HEK293T (cell line): Measurements from ENCODE around the gene RBFOX1.

Experiments
- CTCF ChIA-PET: fragments of 350-600 bp; formaldehyde crosslinking; extraction: SDS; loops from one replicate; lab custom pipeline; 2021; ENCODE audit warnings: antibody characterized with exemption, inconsistent platforms; lab: Yijun Ruan, JAX
- POLR2A ChIA-PET: fragments of 350-600 bp; formaldehyde crosslinking; extraction: SDS; loops from one replicate; lab custom pipeline; 2020; ENCODE audit warnings: antibody characterized with exemption, inconsistent platforms; lab: Yijun Ruan, JAX
- DNase-seq: peaks from one replicate; pipeline ENCODE4 v3.0.0; 2012; ENCODE audit warnings: mixed read lengths; ENCODE audit errors: extremely low spot score
- ARNT ChIP-seq: fragments of 450-650 bp; IDR thresholded peaks from 2 replicates; pipeline ENCODE4 v1.6.1; 2017; ENCODE audit warnings: mild to moderate bottlenecking
- BHLHE40 ChIP-seq: fragments of 450-650 bp; IDR thresholded peaks from 2 replicates; pipeline ENCODE4 v1.6.1; 2016; ENCODE audit warnings: mild to moderate bottlenecking, moderate library complexity, borderline replicate concordance
- CTBP1 ChIP-seq: fragments of 450-650 bp; IDR thresholded peaks from 2 replicates; pipeline ENCODE4 v1.6.1; 2016; ENCODE audit warnings: borderline replicate concordance
- ELF4 ChIP-seq: fragments of 450-650 bp; IDR thresholded peaks from 2 replicates; pipeline ENCODE4 v1.6.1; 2017; ENCODE audit warnings: antibody characterized with exemption
- FOXA1 ChIP-seq: fragments of 450-650 bp; IDR thresholded peaks from 2 replicates; pipeline ENCODE4 v1.6.1; 2016; ENCODE audit warnings: mild to moderate bottlenecking
- FOXK2 ChIP-seq: fragments of 450-650 bp; IDR thresholded peaks from 2 replicates; pipeline ENCODE4 v1.6.1; 2016; ENCODE audit warnings: mild to moderate bottlenecking
- FOXM1 ChIP-seq: fragments of 450-650 bp; IDR thresholded peaks from 2 replicates; pipeline ENCODE4 v1.6.1; 2017; ENCODE audit warnings: mild to moderate bottlenecking, borderline replicate concordance
- HDGF ChIP-seq: fragments of 450-650 bp; IDR thresholded peaks from 2 replicates; pipeline ENCODE4 v1.6.1; 2017; ENCODE audit warnings: antibody characterized with exemption, borderline replicate concordance
- L3MBTL2 ChIP-seq: fragments of 450-650 bp; conservative IDR thresholded peaks from 2 replicates; pipeline ENCODE4 v1.6.1; 2016; ENCODE audit warnings: mild to moderate bottlenecking
- LEF1 ChIP-seq: fragments of 450-650 bp; IDR thresholded peaks from 2 replicates; pipeline ENCODE4 v1.6.1; 2017; ENCODE audit warnings: mild to moderate bottlenecking, borderline replicate concordance
- NFRKB ChIP-seq: fragments of 450-650 bp; IDR thresholded peaks from 2 replicates; pipeline ENCODE4 v1.6.1; 2016; ENCODE audit warnings: mild to moderate bottlenecking, moderate library complexity
- SP1 ChIP-seq: fragments of 450-650 bp; IDR thresholded peaks from 2 replicates; pipeline ENCODE4 v1.6.1; 2017
- SUZ12 ChIP-seq: fragments of 450-650 bp; IDR thresholded peaks from 2 replicates; pipeline ENCODE4 v1.6.1; 2016; ENCODE audit warnings: mild to moderate bottlenecking
- TARDBP ChIP-seq: fragments of 450-650 bp; IDR thresholded peaks from 2 replicates; pipeline ENCODE4 v1.6.1; 2016
- ZNF384 ChIP-seq: fragments of 450-650 bp; IDR thresholded peaks from 2 replicates; pipeline ENCODE4 v1.6.1; 2016
- TF ChIP-seq, protein P1 (sequence below): fragments of 450-650 bp; IDR thresholded peaks from 2 replicates; pipeline ENCODE4 v1.6.1; 2016

The RBFOX1 gene

GRCh38 chr16:7366041-7366440 is 33.4 kb downstream of the RBFOX1 start:
- ChIA-PET POLR2A (no interaction called here), CTCF (no interaction called here)
- no peak for DNase-seq

DNA sequence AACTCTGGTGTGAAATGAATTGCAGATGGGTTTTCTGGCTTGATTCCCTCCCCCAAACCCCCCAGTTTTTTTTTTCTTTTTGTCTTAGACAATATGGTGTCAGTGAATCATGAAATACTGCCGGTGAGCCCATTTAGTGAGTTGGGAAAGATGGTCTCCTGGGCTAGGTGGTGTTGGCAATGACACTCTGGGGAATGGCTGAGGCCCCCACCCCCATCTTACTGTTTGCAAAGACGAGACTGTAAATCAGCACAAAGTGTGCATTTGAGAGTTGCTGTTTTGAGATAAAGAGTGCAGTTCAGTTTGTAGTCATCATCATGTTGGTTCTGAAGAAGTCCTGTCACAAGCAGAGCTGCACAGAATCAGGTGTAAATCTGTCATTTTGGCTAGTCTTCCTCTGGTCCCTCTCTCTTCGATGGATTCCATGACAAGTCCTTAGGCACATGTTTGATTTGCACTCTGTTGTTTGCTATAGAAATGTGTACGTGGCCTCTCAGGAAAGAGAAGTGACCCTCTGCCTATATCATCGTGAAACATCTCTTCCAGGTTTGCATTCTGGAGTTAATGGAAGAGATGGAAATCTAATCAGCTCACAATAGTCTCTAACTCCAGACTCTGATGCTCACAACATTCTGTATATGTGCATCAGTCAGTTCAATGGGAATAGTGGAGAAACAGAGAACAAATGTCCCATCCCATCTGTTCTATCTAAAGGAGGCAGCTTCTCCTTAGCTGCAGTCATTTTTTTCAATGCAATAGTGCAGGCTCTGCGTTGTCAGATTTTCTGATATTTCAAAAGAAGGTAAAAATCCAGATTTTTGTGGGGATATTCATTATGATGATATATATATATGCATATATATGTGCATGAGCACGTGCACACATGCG is 34.6 kb downstream of the RBFOX1 start:
- no peak for DNase-seq
- POLR2A ChIA-PET, result no interaction called here
- CTCF ChIA-PET, result no interaction called here
- TF ChIP-seq L3MBTL2 (no peak), FOXM1 (no peak), SP1 (no peak), FOXK2 (no peak), LEF1 (no peak), TARDBP (no peak), NFRKB (no peak), HDGF (no peak), ARNT (no peak), SUZ12 (no peak), ELF4 (no peak), FOXA1 (no peak), CTBP1 (no peak), ZNF384 (no peak), BHLHE40 (no peak)
- TF ChIP-seq, protein P1, sequence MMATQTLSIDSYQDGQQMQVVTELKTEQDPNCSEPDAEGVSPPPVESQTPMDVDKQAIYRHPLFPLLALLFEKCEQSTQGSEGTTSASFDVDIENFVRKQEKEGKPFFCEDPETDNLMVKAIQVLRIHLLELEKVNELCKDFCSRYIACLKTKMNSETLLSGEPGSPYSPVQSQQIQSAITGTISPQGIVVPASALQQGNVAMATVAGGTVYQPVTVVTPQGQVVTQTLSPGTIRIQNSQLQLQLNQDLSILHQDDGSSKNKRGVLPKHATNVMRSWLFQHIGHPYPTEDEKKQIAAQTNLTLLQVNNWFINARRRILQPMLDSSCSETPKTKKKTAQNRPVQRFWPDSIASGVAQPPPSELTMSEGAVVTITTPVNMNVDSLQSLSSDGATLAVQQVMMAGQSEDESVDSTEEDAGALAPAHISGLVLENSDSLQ, result no peak

More at GRCh38 chr16:7366041-7366440, 33.4 kb downstream of the RBFOX1 start:
- TF ChIP-seq HDGF (no peak), FOXK2 (no peak), ELF4 (no peak), NFRKB (no peak), ARNT (no peak), LEF1 (no peak)

GRCh38 chr16:7369204-7369603 is 36.6 kb downstream of the RBFOX1 start:
- CTCF ChIA-PET, result no interaction called here

DNA sequence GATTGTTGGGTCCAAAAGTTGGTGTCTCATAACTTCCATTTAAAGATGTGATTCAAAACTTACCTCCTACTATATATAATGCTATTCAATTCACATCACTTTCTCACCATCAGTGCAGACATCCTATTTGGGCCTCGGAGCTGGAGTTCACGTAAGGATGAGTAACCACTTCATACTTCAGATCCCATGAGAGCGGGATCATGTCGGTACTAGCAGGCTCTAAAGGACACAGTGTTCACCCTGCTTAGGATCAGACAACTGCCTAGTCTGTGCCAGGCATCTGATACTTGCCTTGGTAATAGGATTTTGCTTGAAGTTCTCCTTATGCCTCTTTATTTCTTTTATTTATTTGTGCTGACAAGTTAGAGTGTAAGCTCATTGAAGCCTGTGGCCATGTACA is 39.5 kb downstream of the RBFOX1 start:
- DNase-seq, result no peak
- TF ChIP-seq TARDBP, result no peak
- TF ChIP-seq LEF1, result no peak
- TF ChIP-seq FOXM1, result no peak
- no peak for TF ChIP-seq ZNF384
- no peak for TF ChIP-seq CTBP1
- TF ChIP-seq ARNT, result no peak
- TF ChIP-seq SUZ12, result no peak
- no peak for TF ChIP-seq FOXA1
- no peak for TF ChIP-seq FOXK2
- no peak for TF ChIP-seq NFRKB
- TF ChIP-seq BHLHE40, result no peak
- CTCF ChIA-PET, result no interaction called here
- POLR2A ChIA-PET, result no interaction called here

More at GRCh38 chr16:7369204-7369603, 36.6 kb downstream of the RBFOX1 start:
- no peak for DNase-seq
- no peak for TF ChIP-seq SUZ12
- TF ChIP-seq HDGF, result no peak
- no peak for TF ChIP-seq BHLHE40
- TF ChIP-seq SP1, result no peak
- TF ChIP-seq NFRKB, result no peak
- TF ChIP-seq ELF4, result no peak
- TF ChIP-seq, protein P1, result no peak
- TF ChIP-seq ARNT, result no peak
- TF ChIP-seq FOXA1, result no peak
- TF ChIP-seq LEF1, result no peak
- no peak for TF ChIP-seq FOXK2
- TF ChIP-seq TARDBP, result no peak
- TF ChIP-seq CTBP1, result no peak
- TF ChIP-seq FOXM1, result no peak
- TF ChIP-seq L3MBTL2, result no peak
- no peak for TF ChIP-seq ZNF384
- POLR2A ChIA-PET, result no interaction called here

DNA sequence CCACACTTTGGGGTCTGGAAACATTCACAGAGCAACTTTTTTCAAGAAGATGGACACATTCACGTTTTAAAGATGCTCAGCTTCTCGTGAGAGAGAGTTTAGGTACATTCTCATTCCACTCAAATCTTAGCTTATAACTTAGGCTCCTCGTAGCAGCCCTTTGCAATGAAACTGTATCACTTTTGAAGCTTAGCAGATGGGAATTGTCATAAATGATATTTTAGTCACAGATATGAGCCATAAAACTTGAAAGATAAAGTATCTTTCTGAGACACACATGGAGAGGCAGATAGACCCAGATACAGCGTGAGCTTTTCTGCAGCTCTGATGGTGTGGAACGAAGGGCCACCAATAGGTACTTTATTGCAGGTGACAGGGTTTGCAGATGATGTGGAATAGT is 41.1 kb downstream of the RBFOX1 start:
- TF ChIP-seq ZNF384 (no peak), CTBP1 (no peak), BHLHE40 (no peak), SP1 (no peak), ELF4 (no peak), HDGF (no peak)
- TF ChIP-seq, protein P1, result no peak
- POLR2A ChIA-PET, result no interaction called here
- DNase-seq, result no peak
- CTCF ChIA-PET, result no interaction called here

GRCh38 chr16:7374614-7375174 is 42.0 kb downstream of the RBFOX1 start:
- no peak for DNase-seq
- CTCF ChIA-PET, result no interaction called here
- TF ChIP-seq FOXA1 (no peak), NFRKB (no peak), ARNT (no peak), CTBP1 (no peak), TARDBP (no peak), LEF1 (no peak), SUZ12 (no peak), SP1 (no peak), ZNF384 (no peak), FOXM1 (no peak), BHLHE40 (no peak), HDGF (no peak), ELF4 (no peak), FOXK2 (no peak), L3MBTL2 (no peak)
- TF ChIP-seq, protein P1, result no peak
- POLR2A ChIA-PET, result no interaction called here
